GM18507 (cell line): ENCODE results near the gene PRDM5.

Experiments
- DNase-seq: peaks from one replicate; pipeline ENCODE4 v3.0.0; 2011; ENCODE audit warnings: low read depth; ENCODE audit not compliant: insufficient read length; ENCODE audit errors: extremely low spot score
- FAIRE-seq: peaks from 2 replicates; lab custom pipeline; 2011; peaks lifted over from hg19 to GRCh38; lab: Jason Lieb, UNC

PRDM5 gene

GRCh38 chr4:120916937-120917336, 5.6 kb downstream of the PRDM5 start:
- DNase-seq (no peak), FAIRE-seq (no peak)

GRCh38 chr4:120915336-120915735, 7.2 kb downstream of the PRDM5 start:
- no peak for DNase-seq
- no peak for FAIRE-seq

- no peak for DNase-seq
- no peak for FAIRE-seq
These were observed 19.1 kb downstream of the PRDM5 start for GRCh38 chr4:120903419-120903818.

- no peak for FAIRE-seq
These were observed 19.6 kb downstream of the PRDM5 start for GRCh38 chr4:120902925-120903324.

GRCh38 chr4:120901731-120902130, 20.8 kb downstream of the PRDM5 start:
- FAIRE-seq, result no peak
- no peak for DNase-seq

More at GRCh38 chr4:120902925-120903324, 19.6 kb downstream of the PRDM5 start:
- no peak for DNase-seq

GRCh38 chr4:120897981-120898719, 24.4 kb downstream of the PRDM5 start:
- no peak for FAIRE-seq
- DNase-seq, result no peak

- FAIRE-seq (no peak), DNase-seq (no peak)
These were observed 27.0 kb downstream of the PRDM5 start for GRCh38 chr4:120895554-120895953.

GRCh38 chr4:120893314-120893713, 29.2 kb downstream of the PRDM5 start:
- DNase-seq (no peak), FAIRE-seq (no peak)

- no peak for FAIRE-seq
These were observed 36.3 kb downstream of the PRDM5 start for GRCh38 chr4:120886191-120886590.

GRCh38 chr4:120881846-120882245, 40.7 kb downstream of the PRDM5 start:
- DNase-seq, result no peak
- no peak for FAIRE-seq

More at GRCh38 chr4:120886191-120886590, 36.3 kb downstream of the PRDM5 start:
- no peak for DNase-seq

GRCh38 chr4:120881351-120881750, 41.2 kb downstream of the PRDM5 start:
- DNase-seq (no peak), FAIRE-seq (no peak)

- no peak for DNase-seq
- no peak for FAIRE-seq
These were observed 45.5 kb downstream of the PRDM5 start for GRCh38 chr4:120877021-120877420.

- no peak for DNase-seq
These were observed 47.4 kb downstream of the PRDM5 start for GRCh38 chr4:120874792-120875774.

GRCh38 chr4:120873554-120873953, 49.0 kb downstream of the PRDM5 start:
- FAIRE-seq (no peak), DNase-seq (no peak)

More at GRCh38 chr4:120874792-120875774, 47.4 kb downstream of the PRDM5 start:
- no peak for FAIRE-seq

- no peak for DNase-seq
- no peak for FAIRE-seq
These were observed 51.4 kb downstream of the PRDM5 start for GRCh38 chr4:120871173-120871572.

- no peak for FAIRE-seq
- no peak for DNase-seq
These were observed 52.2 kb downstream of the PRDM5 start for GRCh38 chr4:120870279-120870673.

GRCh38 chr4:120869613-120870278, 52.8 kb downstream of the PRDM5 start:
- DNase-seq (no peak), FAIRE-seq (no peak)

GRCh38 chr4:120867506-120867905, 55.0 kb downstream of the PRDM5 start:
- DNase-seq (no peak), FAIRE-seq (no peak)

GRCh38 chr4:120865985-120866384, 56.5 kb downstream of the PRDM5 start:
- FAIRE-seq (no peak), DNase-seq (no peak)

- FAIRE-seq, result no peak
These were observed 57.6 kb downstream of the PRDM5 start for GRCh38 chr4:120864969-120865368.

More at GRCh38 chr4:120864969-120865368, 57.6 kb downstream of the PRDM5 start:
- no peak for DNase-seq
